SK-N-SH (cell line): Measurements from ENCODE around the gene LGALS8.
"Not testable (repeated sequence)": the region's sequence is repeated elsewhere in the genome, so short reads cannot be mapped to it uniquely, and the experiment has no call there.

Experiments
- TAF1 ChIP-seq: IDR thresholded peaks from 2 replicates; pipeline ENCODE4 v1.6.1; 2012; ENCODE audit warnings: low read depth, mild to moderate bottlenecking, low read length, moderate library complexity, borderline replicate concordance
- TF ChIP-seq, protein P1 (sequence below): fragments of 200-600 bp; sonication (generic); IDR thresholded peaks from 2 replicates; pipeline ENCODE4 v1.6.1; 2017; ENCODE audit warnings: antibody characterized with exemption, mild to moderate bottlenecking, moderate library complexity

GRCh38 chr1:236577041-236577440 is 53.3 kb downstream of the LGALS8 start:
- not testable (repeated sequence) for TF ChIP-seq TAF1
- TF ChIP-seq, protein P1, sequence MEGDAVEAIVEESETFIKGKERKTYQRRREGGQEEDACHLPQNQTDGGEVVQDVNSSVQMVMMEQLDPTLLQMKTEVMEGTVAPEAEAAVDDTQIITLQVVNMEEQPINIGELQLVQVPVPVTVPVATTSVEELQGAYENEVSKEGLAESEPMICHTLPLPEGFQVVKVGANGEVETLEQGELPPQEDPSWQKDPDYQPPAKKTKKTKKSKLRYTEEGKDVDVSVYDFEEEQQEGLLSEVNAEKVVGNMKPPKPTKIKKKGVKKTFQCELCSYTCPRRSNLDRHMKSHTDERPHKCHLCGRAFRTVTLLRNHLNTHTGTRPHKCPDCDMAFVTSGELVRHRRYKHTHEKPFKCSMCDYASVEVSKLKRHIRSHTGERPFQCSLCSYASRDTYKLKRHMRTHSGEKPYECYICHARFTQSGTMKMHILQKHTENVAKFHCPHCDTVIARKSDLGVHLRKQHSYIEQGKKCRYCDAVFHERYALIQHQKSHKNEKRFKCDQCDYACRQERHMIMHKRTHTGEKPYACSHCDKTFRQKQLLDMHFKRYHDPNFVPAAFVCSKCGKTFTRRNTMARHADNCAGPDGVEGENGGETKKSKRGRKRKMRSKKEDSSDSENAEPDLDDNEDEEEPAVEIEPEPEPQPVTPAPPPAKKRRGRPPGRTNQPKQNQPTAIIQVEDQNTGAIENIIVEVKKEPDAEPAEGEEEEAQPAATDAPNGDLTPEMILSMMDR = not testable (repeated sequence)
